Activated naive CD4-positive, alpha-beta T cell treated with anti-CD3 and anti-CD28 coated beads, Interleukin-2, amount 10 ng/mL, durations not matched to agents 7 days and 5 days (primary cell): ENCODE results near the gene AOPEP.

Experiments
- CTCF ChIA-PET: fragments of 350-600 bp; sonication (Branson Sonifier 250); formaldehyde crosslinking; loops from one replicate; lab custom pipeline; 2021; ENCODE audit warnings: antibody characterized with exemption; lab: Charles Lee
- DNase-seq: peaks from one replicate; pipeline ENCODE4 v3.0.0-alpha.2; 2020
- H3K27ac Mint-ChIP-seq: one replicate; pipeline ENCODE4 v1.8.0; 2021; ENCODE audit warnings: mild to moderate bottlenecking, moderate library complexity, mixed read lengths
- H3K27me3 Mint-ChIP-seq: one replicate; pipeline ENCODE4 v1.8.0; 2021; ENCODE audit warnings: mild to moderate bottlenecking, mixed read lengths
- H3K36me3 Mint-ChIP-seq: one replicate; pipeline ENCODE4 v1.8.0; 2021; ENCODE audit warnings: mixed read lengths
- H3K4me1 Mint-ChIP-seq: one replicate; pipeline ENCODE4 v1.8.0; 2021; ENCODE audit warnings: mixed read lengths
- H3K4me3 Mint-ChIP-seq: one replicate; pipeline ENCODE4 v1.8.0; 2021; ENCODE audit warnings: mild to moderate bottlenecking, moderate library complexity, mixed read lengths
- H3K9me3 Mint-ChIP-seq: one replicate; pipeline ENCODE4 v1.8.0; 2021; ENCODE audit warnings: mixed read lengths

The AOPEP gene

GRCh38 chr9:95135756-95136155 is 409.3 kb downstream of the AOPEP start:
- Mint-ChIP-seq H3K27me3 (peaks cover 4% of the 10 kb centered on the region), H3K9me3 (no peaks in the 10 kb centered on the region), H3K36me3 (no peaks in the 10 kb centered on the region), H3K4me1 (no peaks in the 10 kb centered on the region), H3K4me3 (no peak overlapping the region), H3K27ac (no peak overlapping the region)
- CTCF ChIA-PET, result interaction anchor here (1.3 to 1.7 kb wide), 2 partner anchors 8 to 455 kb away, joined by 3 to 12 read pairs; no protein-coding TSS in a partner anchor
- DNase-seq, result no peak
